ENCODE measurements around the gene ZFHX2.

Gene ZFHX2

DNA sequence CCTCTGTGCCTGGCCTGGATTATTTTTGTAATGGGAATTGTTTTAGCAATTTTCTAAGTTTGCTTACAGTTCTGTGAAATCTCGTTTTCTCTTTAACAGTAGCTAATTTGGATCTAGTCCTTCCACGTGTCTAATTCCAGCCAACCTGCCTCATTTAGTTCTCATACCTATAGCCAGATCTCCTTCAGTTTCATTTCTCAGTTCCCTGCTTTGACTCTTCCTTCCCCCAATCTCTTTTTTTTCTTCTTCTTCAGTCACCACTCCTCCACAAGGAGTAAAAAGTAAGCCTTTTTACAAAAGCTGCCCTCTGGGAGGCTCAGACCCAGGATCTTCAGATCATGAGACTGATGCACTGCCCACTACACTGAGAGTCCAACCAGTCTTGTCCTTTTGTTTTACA lies 6.0 kb upstream of the ZFHX2 start:
- peaks cover 67% of the 10 kb centered on the region for H3K4me1 Mint-ChIP-seq
- ATAC-seq: no peak

DNA sequence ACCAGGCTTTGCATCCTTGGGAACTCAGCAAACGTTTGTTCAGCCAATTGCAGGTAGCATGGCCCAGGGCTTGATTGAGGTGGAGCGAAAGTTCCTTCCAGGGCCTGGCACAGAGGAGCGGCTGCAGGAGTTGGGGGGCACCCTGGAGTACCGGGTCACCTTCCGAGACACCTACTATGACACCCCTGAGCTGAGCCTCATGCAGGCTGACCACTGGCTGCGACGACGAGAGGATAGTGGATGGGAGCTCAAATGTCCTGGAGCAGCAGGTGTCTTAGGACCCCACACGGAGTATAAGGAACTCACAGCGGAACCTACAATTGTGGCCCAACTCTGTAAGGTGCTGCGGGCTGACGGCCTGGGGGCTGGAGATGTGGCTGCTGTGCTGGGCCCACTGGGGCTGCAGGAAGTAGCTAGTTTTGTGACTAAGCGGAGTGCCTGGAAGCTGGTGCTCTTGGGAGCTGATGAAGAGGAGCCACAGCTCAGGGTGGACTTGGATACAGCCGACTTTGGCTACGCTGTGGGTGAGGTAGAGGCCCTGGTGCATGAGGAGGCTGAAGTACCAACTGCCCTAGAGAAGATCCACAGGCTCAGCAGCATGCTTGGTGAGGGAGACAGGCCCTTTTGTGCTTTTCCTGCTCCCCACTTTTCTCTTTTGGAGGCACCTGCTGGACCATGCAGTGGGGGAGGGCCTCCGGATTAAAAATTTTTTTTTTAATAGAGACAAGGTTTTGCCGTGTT lies 5.3 kb upstream of the ZFHX2 start:
- ATAC-seq (no peak), DNase-seq (no peak)
- Mint-ChIP-seq H3K27ac (peak overlapping the region; percentile 90 to 95), H3K9me3 (no peaks in the 10 kb centered on the region), H3K4me1 (peaks cover 70% of the 10 kb centered on the region), H3K4me3 (peak overlapping the region; percentile 97 to 98), H3K27me3 (no peaks in the 10 kb centered on the region)

More for the DNA sequence above, 6.0 kb upstream of the ZFHX2 start:
- no peak for DNase-seq
- peak overlapping the region; percentile 54 to 75 for H3K4me3 Mint-ChIP-seq
- no peaks in the 10 kb centered on the region for H3K9me3 Mint-ChIP-seq
- H3K27me3 Mint-ChIP-seq: no peaks in the 10 kb centered on the region
- H3K27ac Mint-ChIP-seq: peak overlapping the region in 1 of 2 donors; percentile 24

DNA sequence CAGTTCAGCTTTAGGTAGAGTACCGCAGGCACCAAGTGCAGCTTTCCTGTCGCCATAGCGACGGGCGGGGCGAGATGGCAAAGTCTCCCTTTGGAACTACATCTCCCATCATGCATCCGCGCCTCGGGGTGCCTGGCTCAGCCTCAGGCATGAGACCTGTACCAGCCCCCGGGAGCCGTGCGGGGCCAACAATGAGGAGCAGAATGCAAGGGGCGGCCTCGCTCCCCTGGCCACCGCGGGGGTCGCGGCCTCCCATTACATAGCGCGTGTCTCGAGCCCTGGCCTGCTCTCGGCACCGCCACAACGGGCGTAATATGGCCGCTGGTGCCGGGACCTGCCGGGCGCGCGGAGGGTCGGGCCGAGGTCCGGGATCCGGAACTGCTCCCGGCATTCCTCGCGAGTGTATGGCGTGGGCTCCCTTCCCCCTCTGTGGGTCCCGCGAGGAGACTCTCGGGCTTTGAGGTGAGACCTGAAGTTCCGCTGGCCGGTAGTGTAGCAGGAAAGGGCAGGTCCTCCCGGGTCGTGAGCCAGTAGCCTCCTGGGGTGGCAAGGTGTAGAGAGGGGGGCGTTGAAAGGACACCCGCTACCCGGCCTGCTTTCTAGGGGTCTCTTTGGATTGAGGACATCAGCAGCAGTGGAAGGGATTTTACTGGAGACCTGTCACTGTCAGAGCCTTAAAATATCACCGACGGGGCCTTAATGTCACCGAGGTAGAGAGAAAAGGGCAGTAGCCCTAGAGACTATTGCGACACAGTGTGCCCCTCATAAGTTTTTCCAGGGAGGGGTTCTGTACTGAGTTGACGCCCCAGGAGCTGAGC lies 4.5 kb upstream of the ZFHX2 start, which contains the start of gene THTPA:
Gene THTPA, plus strand, starts transcription at position 390 of the 818 bp plus-strand sequence. CDS start 487 bp downstream, outside the sequence.
- Mint-ChIP-seq H3K4me1 (peaks cover 63% of the 10 kb centered on the region), H3K27me3 (no peaks in the 10 kb centered on the region), H3K9me3 (no peaks in the 10 kb centered on the region), H3K27ac (peak within 1 kb of the TSS; percentile 90 to 95), H3K4me3 (peak within 1 kb of the TSS; percentile 97 to 98)
- ATAC-seq: peak; percentile 83
- peak; percentile 86 to 92 for DNase-seq

DNA sequence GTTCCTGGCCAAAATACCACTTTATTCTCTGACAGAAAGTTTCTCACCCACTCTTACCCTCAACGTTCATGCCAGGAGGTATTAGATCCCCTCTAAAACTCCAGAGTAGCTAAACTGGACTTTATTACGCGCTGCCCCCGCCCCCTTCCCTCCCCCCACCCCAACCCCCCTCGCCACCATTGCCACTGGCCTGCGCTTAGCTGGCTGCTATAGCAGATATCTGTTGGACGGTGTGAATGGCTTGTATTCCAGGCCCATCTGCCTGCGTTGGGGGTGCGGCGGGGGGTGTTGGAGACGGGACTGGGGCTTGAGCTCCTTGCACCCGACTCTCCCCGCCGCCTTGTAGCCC lies 3.9 kb upstream of the ZFHX2 start:
- ATAC-seq: no peak
- no peaks in the 10 kb centered on the region for H3K9me3 Mint-ChIP-seq

DNA sequence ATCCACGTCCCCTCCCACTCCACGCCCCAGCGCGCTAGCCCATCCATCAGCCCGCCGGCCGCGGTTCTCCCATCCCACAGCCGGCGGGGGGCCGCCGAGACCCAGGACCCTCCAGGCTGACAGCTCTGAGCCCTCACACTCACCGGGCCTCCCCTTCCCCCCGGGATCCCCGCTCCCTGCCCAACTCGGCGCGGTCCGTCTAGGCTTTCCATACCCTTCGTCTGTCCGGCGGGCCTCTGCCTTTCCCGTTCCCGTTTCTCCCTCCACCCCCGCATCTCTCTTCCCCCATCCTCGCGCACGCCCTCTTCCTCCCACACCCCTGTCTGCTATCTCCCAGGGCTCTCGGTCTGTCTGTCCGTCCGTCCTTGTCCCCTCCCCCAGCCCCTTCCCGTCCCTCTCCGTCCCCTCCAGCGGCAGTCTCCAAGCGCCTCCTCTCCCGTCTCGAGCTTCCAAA lies 726 bp downstream of the ZFHX2 start:
- no peak overlapping the region for H3K4me3 Mint-ChIP-seq
- peak overlapping the region; percentile 0 to 93 for H3K27ac Mint-ChIP-seq

More for the DNA sequence above, 3.9 kb upstream of the ZFHX2 start:
- no peak for DNase-seq
- H3K27ac Mint-ChIP-seq: peak overlapping the region in 1 of 2 donors; percentile 95
- H3K27me3 Mint-ChIP-seq: no peaks in the 10 kb centered on the region
- H3K4me3 Mint-ChIP-seq: peak overlapping the region; percentile 97 to 98
- peaks cover 58% of the 10 kb centered on the region for H3K4me1 Mint-ChIP-seq

DNA sequence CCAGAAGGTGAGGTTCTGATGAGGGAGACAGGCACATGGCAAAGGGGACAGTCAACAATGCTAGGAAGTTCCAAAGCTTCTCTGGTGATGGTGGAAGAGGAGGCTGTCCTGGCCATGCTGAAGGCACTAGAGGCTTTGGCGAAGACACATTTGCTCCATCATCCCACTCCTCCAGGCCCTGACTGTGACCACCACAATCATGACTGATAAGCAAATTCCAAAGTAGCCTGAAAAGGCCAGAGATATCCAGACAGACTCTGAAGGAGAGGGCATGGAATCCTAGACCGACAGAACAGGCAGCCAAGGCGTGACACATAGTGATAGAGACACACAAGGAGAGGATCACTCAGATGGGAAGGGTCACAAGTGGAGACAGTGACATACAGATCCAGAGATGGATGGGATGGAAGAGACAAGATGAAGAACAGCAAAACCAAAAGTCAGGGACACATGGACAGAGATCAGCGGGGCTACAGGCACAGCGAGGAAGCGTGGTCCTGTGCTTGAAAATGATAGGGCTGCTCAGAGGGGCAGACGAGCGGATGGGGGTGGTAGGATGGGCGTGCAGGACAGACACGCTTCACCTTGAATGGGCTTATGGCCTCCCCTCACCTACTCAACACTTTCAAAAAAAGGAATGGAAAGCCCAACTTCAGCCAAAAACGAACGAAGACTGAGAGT lies 1.3 kb downstream of the ZFHX2 start:
- H3K27me3 Mint-ChIP-seq: no peaks in the 10 kb centered on the region
- H3K9me3 Mint-ChIP-seq: no peaks in the 10 kb centered on the region
- no peak overlapping the region for H3K4me3 Mint-ChIP-seq
- no peak for ATAC-seq
- H3K4me1 Mint-ChIP-seq: peaks cover 8% of the 10 kb centered on the region
- no peak overlapping the region for H3K27ac Mint-ChIP-seq
- DNase-seq: no peak

More for the DNA sequence above, 726 bp downstream of the ZFHX2 start:
- peaks cover 12% of the 10 kb centered on the region for H3K4me1 Mint-ChIP-seq
- DNase-seq (no peak), ATAC-seq (peak; percentile 2)
- H3K9me3 Mint-ChIP-seq: no peaks in the 10 kb centered on the region
- H3K27me3 Mint-ChIP-seq: no peaks in the 10 kb centered on the region

DNA sequence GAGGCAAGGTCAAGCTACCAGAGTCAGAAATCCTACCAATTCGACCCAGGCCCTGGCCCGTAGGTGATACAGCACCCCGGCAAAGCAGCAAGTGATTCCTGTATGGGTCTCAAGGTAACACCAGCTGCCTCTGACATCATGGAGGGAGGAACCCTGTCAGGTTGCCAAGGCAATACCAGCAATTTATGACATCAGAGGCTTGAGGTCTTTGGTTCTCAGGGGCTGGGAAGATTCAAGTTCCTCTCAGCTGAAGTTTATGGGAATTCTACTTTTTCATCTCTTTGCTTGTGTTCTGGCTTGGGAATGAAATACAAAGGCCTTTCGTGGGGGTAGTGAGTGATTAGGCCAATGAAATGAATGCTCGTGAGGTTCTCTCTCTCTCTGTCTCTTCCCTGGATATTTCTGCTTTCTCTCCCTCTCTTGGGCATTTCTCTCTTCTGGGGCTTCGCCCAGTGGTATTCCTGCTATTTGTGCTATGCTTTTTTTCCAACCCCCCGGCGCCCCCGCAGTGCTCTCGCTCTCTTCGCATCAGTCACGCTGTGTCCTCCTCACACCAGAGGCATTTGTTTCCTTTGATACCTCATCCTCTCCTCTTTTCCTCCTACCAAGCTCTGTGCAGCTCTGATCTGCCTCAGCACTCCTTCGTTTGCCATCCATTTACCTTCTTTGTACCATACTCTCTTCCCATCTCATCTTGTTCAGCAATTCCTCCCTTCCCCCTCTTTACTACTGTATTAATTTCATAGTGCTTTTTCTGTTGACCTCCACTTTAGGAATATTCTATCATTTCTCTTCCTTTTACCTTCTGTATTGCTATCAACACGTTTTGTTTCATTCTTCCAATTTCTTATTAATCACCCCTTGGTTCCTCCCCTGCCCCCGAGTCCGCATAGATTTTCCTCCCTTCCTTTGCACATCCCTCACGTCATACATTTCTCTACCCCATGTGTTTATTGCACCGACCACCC lies 2.9 kb downstream of the ZFHX2 start:
- ATAC-seq (no peak), DNase-seq (no peak)
- Mint-ChIP-seq H3K9me3 (no peaks in the 10 kb centered on the region), H3K27ac (no peak overlapping the region), H3K4me1 (peaks cover 5% of the 10 kb centered on the region), H3K4me3 (no peak overlapping the region), H3K27me3 (no peaks in the 10 kb centered on the region)

DNA sequence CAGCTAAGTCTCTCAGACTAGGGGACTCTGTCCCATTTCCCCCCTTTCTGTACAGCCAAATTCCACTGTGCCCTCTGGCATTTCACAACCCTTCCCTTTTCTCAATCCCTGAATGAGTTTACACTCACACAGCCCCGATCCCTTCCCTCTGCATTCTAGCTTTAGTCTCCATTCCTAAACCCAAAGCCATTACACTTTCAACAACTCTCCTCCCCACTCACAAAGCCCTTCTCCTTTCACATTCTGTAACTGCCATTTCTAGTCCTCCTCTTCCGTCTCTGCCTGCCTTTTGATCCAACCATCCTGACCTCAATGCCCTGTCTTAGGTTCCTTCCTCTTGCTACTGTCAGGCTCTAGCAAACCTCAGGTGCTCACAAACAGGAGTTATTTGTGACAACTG lies 3.6 kb downstream of the ZFHX2 start:
- H3K4me3 Mint-ChIP-seq: no peak overlapping the region
- no peaks in the 10 kb centered on the region for H3K27me3 Mint-ChIP-seq
- no peak for DNase-seq
- no peak for ATAC-seq
- no peaks in the 10 kb centered on the region for H3K9me3 Mint-ChIP-seq
- H3K27ac Mint-ChIP-seq: no peak overlapping the region
- H3K4me1 Mint-ChIP-seq: peaks cover 5% of the 10 kb centered on the region

DNA sequence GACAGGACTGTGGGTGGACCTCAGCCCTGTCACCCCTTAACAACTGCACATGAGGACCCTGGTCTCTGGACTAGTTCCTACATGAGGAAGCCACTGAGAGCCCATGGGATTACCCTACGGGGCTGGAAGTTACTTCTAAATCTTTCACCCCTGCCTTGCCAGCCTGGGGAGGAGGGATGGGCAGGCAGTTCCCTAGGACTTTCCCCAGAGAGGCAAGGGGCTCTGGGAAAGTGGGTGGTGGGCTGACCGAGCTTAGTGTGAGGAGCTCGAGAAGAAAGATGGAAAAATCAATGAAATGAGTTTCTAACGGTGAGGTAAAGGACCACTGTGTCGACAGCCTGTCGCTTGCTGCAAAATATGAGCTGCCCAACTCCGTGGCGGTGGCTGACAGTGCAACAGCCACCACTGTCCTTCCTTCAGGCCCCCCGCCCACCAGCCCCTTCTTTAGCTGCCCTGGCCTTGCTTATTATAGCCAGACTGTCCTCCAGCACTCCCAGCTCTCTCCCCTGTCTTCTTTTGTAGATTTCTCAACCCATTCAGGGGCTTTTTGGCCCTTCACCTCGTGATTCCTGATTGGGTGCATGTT lies 5.0 kb downstream of the ZFHX2 start:
- Mint-ChIP-seq H3K27ac (no peak overlapping the region), H3K4me1 (no peaks in the 10 kb centered on the region), H3K4me3 (no peak overlapping the region), H3K9me3 (no peaks in the 10 kb centered on the region), H3K27me3 (no peaks in the 10 kb centered on the region)
- DNase-seq (no peak), ATAC-seq (no peak)

DNA sequence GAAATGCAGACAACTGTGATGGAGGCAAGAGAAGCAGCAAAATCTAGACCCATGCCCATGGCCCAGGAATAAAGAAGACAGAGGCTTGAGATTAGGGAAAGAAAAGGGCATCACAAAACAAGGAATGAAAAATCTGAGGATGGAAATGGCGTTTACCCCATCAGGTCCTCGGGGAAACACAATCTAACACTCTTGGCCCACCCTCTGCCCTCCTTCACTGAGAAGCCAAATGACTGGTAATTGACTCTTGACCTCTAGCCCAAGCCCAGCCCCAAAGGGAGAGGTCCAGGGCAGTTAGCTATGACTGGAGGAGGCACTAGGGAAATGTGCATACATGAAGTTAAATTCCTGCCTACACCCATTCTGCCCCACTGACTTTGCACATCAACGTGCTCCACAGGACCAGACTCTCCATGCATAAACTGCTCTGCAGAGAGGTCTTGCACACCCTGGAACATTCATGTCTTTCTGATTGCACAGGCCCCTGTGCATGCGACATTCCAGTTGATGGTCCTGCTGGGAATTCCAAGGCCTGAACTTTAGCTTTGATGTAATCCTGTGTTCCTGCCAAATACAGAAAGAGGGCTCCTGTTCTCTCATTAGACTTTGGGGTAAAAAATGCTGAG lies 5.7 kb downstream of the ZFHX2 start:
- H3K27ac Mint-ChIP-seq: no peak overlapping the region
- H3K27me3 Mint-ChIP-seq: no peaks in the 10 kb centered on the region
- no peak overlapping the region for H3K4me3 Mint-ChIP-seq
- no peaks in the 10 kb centered on the region for H3K4me1 Mint-ChIP-seq
- DNase-seq: no peak
- H3K9me3 Mint-ChIP-seq: no peaks in the 10 kb centered on the region
- ATAC-seq: no peak

DNA sequence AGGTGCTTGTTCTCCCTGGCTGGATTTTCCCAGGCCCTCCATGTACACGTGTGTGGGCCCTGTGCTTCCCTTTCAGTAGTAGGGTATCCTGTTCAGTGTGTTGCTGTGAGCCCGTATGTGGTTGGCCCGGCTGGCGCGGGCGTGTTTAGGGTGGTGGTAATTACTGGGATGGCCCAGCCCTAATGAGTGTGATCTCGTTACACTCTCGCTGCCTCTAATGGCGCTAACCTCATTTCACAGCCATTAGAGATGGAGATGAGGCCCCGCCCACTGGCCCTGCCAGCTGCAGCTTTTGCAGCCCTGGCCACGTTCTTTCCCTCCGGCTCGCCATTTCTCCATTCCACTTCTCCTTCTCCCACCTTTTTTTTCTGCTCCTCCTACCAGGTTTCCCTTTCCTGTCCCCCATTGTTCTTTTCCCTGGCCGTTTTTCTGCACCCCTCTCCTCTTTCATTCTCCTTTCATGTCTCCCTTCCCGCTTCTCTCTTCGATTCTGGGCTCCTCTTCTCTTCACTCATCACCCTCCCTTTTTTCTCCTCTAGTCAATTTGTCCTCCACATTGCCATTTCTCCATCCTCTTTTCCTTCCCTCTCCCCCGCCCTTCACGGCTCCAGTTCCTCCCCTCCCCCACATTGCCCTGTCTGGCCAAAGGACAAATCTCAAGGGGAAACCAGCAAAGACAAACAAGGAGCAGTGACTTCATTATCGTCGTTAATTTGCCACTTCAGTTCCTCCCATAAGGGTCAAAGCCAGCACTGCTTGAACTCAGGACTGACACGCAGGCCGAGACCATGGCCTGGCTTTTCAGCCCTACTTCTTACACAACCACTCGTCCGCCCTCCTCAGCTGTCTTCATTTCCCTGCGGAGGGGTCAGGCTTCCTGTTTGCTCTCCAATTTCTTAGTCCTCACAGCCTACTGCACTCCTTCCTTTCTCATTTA lies 6.8 kb downstream of the ZFHX2 start:
- Mint-ChIP-seq H3K27ac (peak overlapping the region in 1 of 2 donors; percentile 46), H3K9me3 (no peaks in the 10 kb centered on the region), H3K4me3 (no peak overlapping the region), H3K4me1 (no peaks in the 10 kb centered on the region), H3K27me3 (no peaks in the 10 kb centered on the region)
- DNase-seq (no peak), ATAC-seq (no peak)

DNA sequence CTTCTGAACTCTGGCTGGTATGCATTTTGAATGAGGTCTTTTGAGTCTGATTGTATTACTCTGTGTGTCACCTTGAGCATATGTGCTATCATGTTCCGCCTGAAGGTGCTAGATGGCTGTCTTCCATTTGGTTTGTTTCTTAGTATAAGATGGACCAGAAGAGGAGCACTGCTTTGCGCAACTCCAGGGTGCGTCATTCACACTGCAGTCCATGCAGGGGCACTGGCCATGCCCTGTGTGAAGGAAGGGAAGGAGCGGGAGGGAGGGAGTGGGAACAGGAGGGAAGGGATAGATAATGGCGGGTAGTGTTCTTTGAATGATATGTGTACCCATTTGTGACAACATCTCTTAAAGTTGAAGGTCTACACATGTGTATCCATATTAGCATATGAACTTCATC lies 8.2 kb downstream of the ZFHX2 start:
- no peak for DNase-seq
- H3K27me3 Mint-ChIP-seq: no peaks in the 10 kb centered on the region
- no peaks in the 10 kb centered on the region for H3K9me3 Mint-ChIP-seq
- no peak for ATAC-seq
- no peak overlapping the region for H3K4me3 Mint-ChIP-seq
- no peak overlapping the region for H3K27ac Mint-ChIP-seq
- H3K4me1 Mint-ChIP-seq: no peaks in the 10 kb centered on the region

DNA sequence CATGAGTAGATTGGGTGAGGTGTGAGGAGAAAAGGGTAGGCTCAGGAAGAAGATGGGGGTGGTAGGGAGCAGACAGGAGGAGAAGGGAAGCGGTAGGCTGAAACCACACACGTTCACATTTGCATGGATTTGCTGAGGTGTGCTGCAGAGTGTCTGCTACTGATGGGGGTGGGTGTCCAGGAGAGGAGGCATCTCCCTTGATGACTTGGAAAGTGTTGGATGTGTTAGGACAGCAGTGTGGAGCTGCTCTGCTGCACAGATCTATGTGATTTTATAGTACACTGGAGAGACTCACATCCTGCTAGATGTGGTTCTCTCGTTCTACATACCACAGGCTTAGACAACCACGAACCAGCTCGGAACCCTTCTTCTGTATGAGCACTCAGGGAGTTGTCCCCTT lies 9.3 kb downstream of the ZFHX2 start:
- Mint-ChIP-seq H3K9me3 (no peaks in the 10 kb centered on the region), H3K4me3 (no peak overlapping the region), H3K27ac (no peak overlapping the region), H3K4me1 (no peaks in the 10 kb centered on the region), H3K27me3 (no peaks in the 10 kb centered on the region)
- DNase-seq: no peak
- no peak for ATAC-seq

Measured in stimulated activated naive CD8-positive, alpha-beta T cell treated with anti-CD3 and anti-CD28 coated beads, Interleukin-15, amount 100 ng/mL, for 72 hours (primary cell).